ENCODE data around the gene KCNIP3.
"Not testable (repeated sequence)": the region's sequence is repeated elsewhere in the genome, so short reads cannot be mapped to it uniquely, and the experiment has no call there.

KCNIP3 gene

GRCh38 chr2:95374451-95374920, 77.3 kb downstream of the KCNIP3 start:
- no peak for DNase-seq

- peak; percentile 11 for DNase-seq
These were observed 77.8 kb downstream of the KCNIP3 start for GRCh38 chr2:95374921-95375471.

GRCh38 chr2:95375532-95376150, 78.5 kb downstream of the KCNIP3 start:
- no peak for DNase-seq

- DNase-seq: no peak
These were observed 79.4 kb downstream of the KCNIP3 start for GRCh38 chr2:95376311-95377215.

- DNase-seq: no peak
These were observed 80.3 kb downstream of the KCNIP3 start for GRCh38 chr2:95377216-95378123.

- not testable (repeated sequence) for DNase-seq
These were observed 81.1 kb downstream of the KCNIP3 start for GRCh38 chr2:95378281-95378680.

- DNase-seq: no peak
These were observed 82.3 kb downstream of the KCNIP3 start for GRCh38 chr2:95379371-95379831.

- DNase-seq: no peak
These were observed 83.1 kb downstream of the KCNIP3 start for GRCh38 chr2:95380280-95380679.

- no peak for DNase-seq
These were observed 83.6 kb downstream of the KCNIP3 start for GRCh38 chr2:95380731-95381130.

GRCh38 chr2:95381212-95382191, 84.4 kb downstream of the KCNIP3 start:
- DNase-seq: no peak

- no peak for DNase-seq
These were observed 85.0 kb downstream of the KCNIP3 start for GRCh38 chr2:95382192-95382591.

GRCh38 chr2:95382686-95383634, 85.8 kb downstream of the KCNIP3 start:
- no peak for DNase-seq

- no peak for DNase-seq
These were observed 86.5 kb downstream of the KCNIP3 start for GRCh38 chr2:95383635-95384027.

GRCh38 chr2:95384854-95385569, 87.9 kb downstream of the KCNIP3 start:
- no peak for DNase-seq

- no peak for DNase-seq
These were observed 88.4 kb downstream of the KCNIP3 start for GRCh38 chr2:95385570-95385984.

- no peak for DNase-seq
These were observed 88.9 kb downstream of the KCNIP3 start for GRCh38 chr2:95386031-95386430.

- DNase-seq: no peak
These were observed 90.2 kb downstream of the KCNIP3 start for GRCh38 chr2:95387358-95387757.

- DNase-seq: no peak
These were observed 91.0 kb downstream of the KCNIP3 start for GRCh38 chr2:95388091-95388692.

GRCh38 chr2:95388856-95389244, 91.7 kb downstream of the KCNIP3 start:
- no peak for DNase-seq
